IMR-90 (cell line): ENCODE measurements around the gene MEF2D. TPM values are rescaled to one million over a fixed set of nuclear protein-coding genes. Genes with fewer than 3 reads are reported as not detected.

Source experiments
- ATAC-seq: fragments of 200-7000 bp; cut with Tn5 transposase; 2 replicates; pipeline ENCODE4 v1.9.1; 2020; ENCODE audit warnings: low read depth, mild to moderate bottlenecking, moderate library complexity
- BruUV-seq: library from RNA; stranded (reverse); fragments of 400-500 nt; replicated peaks from 2 replicates; lab custom pipeline; 2021; lab: Mats Ljungman, UMichigan
- CTCF ChIA-PET: fragments of 300-600 bp; formaldehyde crosslinking; extraction: SDS; loops from one replicate; lab custom pipeline; 2021; ENCODE audit warnings: antibody characterized with exemption; lab: Yijun Ruan, JAX
- POLR2A ChIA-PET: fragments of 300-600 bp; sonication (Branson Sonifier 250); formaldehyde crosslinking; loops from one replicate; lab custom pipeline; 2022; ENCODE audit warnings: antibody characterized with exemption; ENCODE audit not compliant: unreplicated experiment; lab: Charles Lee
- DNase-seq: peaks from one replicate; pipeline ENCODE4 v3.0.0; 2013
- H2AFZ ChIP-seq: replicated peaks from 2 replicates; pipeline ENCODE3; 2013; ENCODE audit warnings: low read length, mild to moderate bottlenecking; ENCODE audit not compliant: poor library complexity
- H2AK5ac ChIP-seq: 2 replicates; pipeline ENCODE4 v1.6.1; 2013; ENCODE audit warnings: low read depth, low read length, inconsistent platforms
- H2AK9ac ChIP-seq: replicated peaks from 2 replicates; pipeline ENCODE3; 2013; ENCODE audit warnings: mild to moderate bottlenecking, low read depth, low read length, moderate library complexity; ENCODE audit not compliant: poor library complexity
- H2BK120ac ChIP-seq: 2 replicates; pipeline ENCODE4 v1.6.1; 2013; ENCODE audit warnings: low read depth, low read length, inconsistent platforms
- H2BK15ac ChIP-seq: 3 replicates; pipeline ENCODE4 v1.6.1; 2013; ENCODE audit warnings: low read depth, low read length, inconsistent platforms
- H2BK20ac ChIP-seq: 2 replicates; pipeline ENCODE4 v1.6.1; 2013; ENCODE audit warnings: low read depth, mild to moderate bottlenecking, inconsistent platforms, low read length, moderate library complexity
- H2BK5ac ChIP-seq: 2 replicates; pipeline ENCODE4 v1.6.1; 2013; ENCODE audit warnings: mild to moderate bottlenecking, low read depth, low read length, inconsistent platforms; ENCODE audit not compliant: poor library complexity, severe bottlenecking
- H3K14ac ChIP-seq: replicated peaks from 2 replicates; pipeline ENCODE4 v1.6.1; 2013; ENCODE audit warnings: low read depth, low read length, inconsistent platforms
- H3K18ac ChIP-seq: 2 replicates; pipeline ENCODE4 v1.6.1; 2013; ENCODE audit warnings: low read depth, low read length, control low read depth
- H3K23ac ChIP-seq: 2 replicates; pipeline ENCODE4 v1.6.1; 2013; ENCODE audit warnings: low read depth, low read length, inconsistent platforms
- H3K27ac ChIP-seq: 2 replicates; pipeline ENCODE4 v1.5.1; 2013; ENCODE audit warnings: mild to moderate bottlenecking, control low read depth, low read length; ENCODE audit not compliant: insufficient read depth
- H3K27me3 ChIP-seq: 2 replicates; pipeline ENCODE4 v1.6.1; 2013; ENCODE audit warnings: low read length; ENCODE audit not compliant: control insufficient read depth, insufficient read depth
- H3K36me3 ChIP-seq: 2 replicates; pipeline ENCODE4 v1.6.1; 2013; ENCODE audit warnings: low read length, mixed read lengths; ENCODE audit not compliant: control insufficient read depth, insufficient read depth
- H3K4ac ChIP-seq: 2 replicates; pipeline ENCODE4 v1.6.1; 2013; ENCODE audit warnings: low read depth, low read length, inconsistent platforms
- H3K4me1 ChIP-seq: 2 replicates; pipeline ENCODE4 v1.6.1; 2013; ENCODE audit warnings: low read length, mixed read lengths; ENCODE audit not compliant: control insufficient read depth, insufficient read depth
- H3K4me2 ChIP-seq: 2 replicates; pipeline ENCODE4 v1.6.1; 2013; ENCODE audit warnings: low read depth, mild to moderate bottlenecking, control low read depth, low read length, moderate library complexity
- H3K4me3 ChIP-seq: 2 replicates; pipeline ENCODE4 v1.5.1; 2013; ENCODE audit warnings: low read depth, mild to moderate bottlenecking, control low read depth, low read length, moderate library complexity; ENCODE audit not compliant: insufficient read depth
- H3K56ac ChIP-seq: 2 replicates; pipeline ENCODE4 v1.6.1; 2013; ENCODE audit warnings: low read length, inconsistent platforms; ENCODE audit not compliant: insufficient read depth; ENCODE audit errors: extremely low read depth
- H3K79me1 ChIP-seq, 2 experiments: 2 replicates each; pipeline ENCODE4 v1.6.1; 2013; ENCODE audit warnings: low read length in 2 of 2, inconsistent platforms in 1 of 2, low read depth in 1 of 2
- H3K9ac ChIP-seq: 2 replicates; pipeline ENCODE4 v1.6.1; 2013; ENCODE audit warnings: low read depth, low read length, control low read depth
- H3K9me1 ChIP-seq: 2 replicates; pipeline ENCODE4 v1.6.1; 2013; ENCODE audit warnings: low read length, inconsistent platforms; ENCODE audit not compliant: insufficient read depth
- H3K9me3 ChIP-seq: 2 replicates; pipeline ENCODE4 v1.6.1; 2013; ENCODE audit warnings: low read length; ENCODE audit not compliant: control insufficient read depth, insufficient read depth
- H4K20me1 ChIP-seq: 2 replicates; pipeline ENCODE4 v1.6.1; 2013; ENCODE audit warnings: low read length, inconsistent platforms; ENCODE audit not compliant: insufficient read depth
- H4K5ac ChIP-seq: 2 replicates; pipeline ENCODE4 v1.6.1; 2013; ENCODE audit warnings: mild to moderate bottlenecking, low read depth, low read length, control low read depth
- H4K8ac ChIP-seq, 2 experiments: 2 replicates each; pipeline ENCODE4 v1.6.1; 2013; ENCODE audit warnings: low read depth in 2 of 2, low read length in 2 of 2, control low read depth in 1 of 2, inconsistent platforms in 1 of 2
- H4K91ac ChIP-seq: 2 replicates; pipeline ENCODE4 v1.6.1; 2013; ENCODE audit warnings: low read depth, low read length, inconsistent platforms; ENCODE audit not compliant: insufficient read depth
- BHLHE40 ChIP-seq: fragments of 150-350 bp; IDR thresholded peaks from 2 replicates; pipeline ENCODE4 v1.6.1; 2016; ENCODE audit warnings: mild to moderate bottlenecking, low read depth, low read length
- CEBPB ChIP-seq: IDR thresholded peaks from 2 replicates; pipeline ENCODE4 v1.6.1; 2012; ENCODE audit warnings: low read depth, low read length, improper control_type of control experiment
- CHD1 ChIP-seq: IDR thresholded peaks from 2 replicates; pipeline ENCODE4 v1.6.1; 2012; ENCODE audit warnings: low read depth, low read length, improper control_type of control experiment
- CTCF ChIP-seq: conservative IDR thresholded peaks from 2 replicates; pipeline ENCODE4 v1.5.1; 2012; ENCODE audit warnings: mild to moderate bottlenecking, low read depth, low read length, improper control_type of control experiment
- ELK1 ChIP-seq: fragments of 150-350 bp; IDR thresholded peaks from 2 replicates; pipeline ENCODE4 v1.6.1; 2016; ENCODE audit warnings: low read depth, mild to moderate bottlenecking, low read length, moderate library complexity, borderline replicate concordance
- FOS ChIP-seq: fragments of 150-350 bp; IDR thresholded peaks from 2 replicates; pipeline ENCODE4 v1.6.1; 2016; ENCODE audit warnings: low read depth, low read length
- MAFK ChIP-seq: IDR thresholded peaks from 2 replicates; pipeline ENCODE4 v1.6.1; 2012; ENCODE audit warnings: low read depth, low read length, improper control_type of control experiment
- MAZ ChIP-seq: IDR thresholded peaks from 2 replicates; pipeline ENCODE4 v1.6.1; 2012; ENCODE audit warnings: low read depth, mild to moderate bottlenecking, low read length, improper control_type of control experiment, moderate library complexity, borderline replicate concordance
- MXI1 ChIP-seq: IDR thresholded peaks from 2 replicates; pipeline ENCODE4 v1.6.1; 2012; ENCODE audit warnings: low read depth, mild to moderate bottlenecking, low read length, moderate library complexity, borderline replicate concordance
- NFE2L2 ChIP-seq: fragments of 150-350 bp; IDR thresholded peaks from 2 replicates; pipeline ENCODE4 v1.6.1; 2016; ENCODE audit warnings: low read depth, mild to moderate bottlenecking, low read length
- POLR2A ChIP-seq: IDR thresholded peaks from 2 replicates; pipeline ENCODE4 v1.6.1; 2012; ENCODE audit warnings: mild to moderate bottlenecking, low read depth, low read length
- RAD21 ChIP-seq: IDR thresholded peaks from 2 replicates; pipeline ENCODE4 v1.6.1; 2012; ENCODE audit warnings: low read length, improper control_type of control experiment
- RCOR1 ChIP-seq: IDR thresholded peaks from 2 replicates; pipeline ENCODE4 v1.6.1; 2012; ENCODE audit warnings: mild to moderate bottlenecking, low read length, improper control_type of control experiment; ENCODE audit not compliant: insufficient replicate concordance
- RFX5 ChIP-seq: IDR thresholded peaks from 2 replicates; pipeline ENCODE4 v1.8.0; 2012; ENCODE audit warnings: low read depth, mild to moderate bottlenecking, low read length, moderate library complexity
- SMC3 ChIP-seq: fragments of 150-350 bp; IDR thresholded peaks from 2 replicates; pipeline ENCODE4 v1.6.1; 2016; ENCODE audit warnings: low read depth, mild to moderate bottlenecking, antibody characterized with exemption, low read length, moderate library complexity
- USF2 ChIP-seq: fragments of 150-350 bp; IDR thresholded peaks from 2 replicates; pipeline ENCODE4 v1.6.1; 2017; ENCODE audit warnings: mild to moderate bottlenecking, antibody characterized with exemption, low read length, low read depth
- WGBS, 2 experiments: methylation state at CpG; one replicate each; pipeline versions ENCODE4 v1.1.5 to v1.1.7; 2013; ENCODE audit warnings: missing lambda C conversion rate in 2 of 2; ENCODE audit not compliant: insufficient read length in 1 of 2; ENCODE audit errors: extremely low coverage in 2 of 2; 5-methylcytosine and 5-hydroxymethylcytosine counted together
- dilution Hi-C: fragments of 300-500 bp; cut with HindIII; formaldehyde crosslinking; loops from one replicate; pipeline ENCODE4 v1.14.3; 2018; ENCODE audit warnings: low sequenced_read_pairs; ENCODE audit not compliant: unreplicated experiment
- in situ Hi-C: fragments of 300-500 bp; cut with MboI; formaldehyde crosslinking; loops from 3 replicates; pipeline ENCODE4 v1.14.3; 2019; ENCODE audit warnings: low sequenced_read_pairs, inconsistent platforms, mixed read lengths
- intact Hi-C: fragments of 100-400 bp; cut with micrococcal nuclease; formaldehyde crosslinking; loops from 2 replicates; pipeline ENCODE4 v1.10.0; 2022
- polyA plus RNA-seq, 3 experiments: library from polyadenylated mRNA; depleted of rRNA; stranded (reverse); fragments of >200 nt; gene quantifications; 2 replicates each; pipeline ENCODE4 v1.2.3, GENCODE V29; 2012; ENCODE audit warnings: low replicate concordance in 1 of 3
- total RNA-seq: library from RNA; depleted of rRNA; stranded (reverse); fragments of >200 nt; gene quantifications from 2 replicates; pipeline ENCODE4 v1.2.3, GENCODE V29; 2012

Gene MEF2D
- total and polyA plus RNA-seq, 2 of the 4 experiments (the other 2 are of a cell fraction): 2.9 to 20.0 TPM

GRCh38 chr1:156527584-156527983 lies 27.0 kb upstream of the MEF2D start:
- Histone ChIP-seq H4K91ac (no peak overlapping the region), H3K23ac (no peak overlapping the region), H3K27ac (no peak overlapping the region), H3K18ac (no peak overlapping the region), H3K9ac (no peak overlapping the region), H2AFZ (no peak overlapping the region), H3K9me1 (no peaks in the 10 kb centered on the region), H4K20me1 (no peaks in the 10 kb centered on the region), H3K4me2 (no peak overlapping the region), H3K4me3 (no peak overlapping the region), H3K14ac (no peak overlapping the region), H3K79me1 (0 out of 4 replicates have a peak, but pooled peaks cover 0 to 3% of the 10 kb centered on the region in 2 experiments), H3K56ac (no peak overlapping the region), H2BK120ac (no peak overlapping the region), H2AK5ac (no peak overlapping the region), H2AK9ac (peak overlapping the region; percentile 62), H3K4ac (no peak overlapping the region), H2BK15ac (no peak overlapping the region), H3K36me3 (peaks cover 11% of the 10 kb centered on the region), H3K9me3 (no peaks in the 10 kb centered on the region), H4K8ac (no peak overlapping the region), H2BK5ac (no peak overlapping the region), H3K4me1 (no peaks in the 10 kb centered on the region), H2BK20ac (no peak overlapping the region), H4K5ac (no peak overlapping the region), H3K27me3 (no peaks in the 10 kb centered on the region)
- no TSS peak for BruUV-seq
- 100% methylated on average over 1 of the region's 2 CpGs; no CpG with 5 or more reads in 1 of the 2 experiments for WGBS, 2 experiments
- dilution Hi-C loops: no loop called here
- TF ChIP-seq RAD21 (no peak), CHD1 (no peak), MAFK (no peak), ELK1 (no peak), CTCF (no peak), USF2 (no peak), POLR2A (no peak), SMC3 (no peak), NFE2L2 (no peak), CEBPB (no peak), BHLHE40 (no peak), MAZ (no peak), RCOR1 (no peak), FOS (no peak), RFX5 (no peak), MXI1 (no peak)
- POLR2A ChIA-PET: interaction anchor here (0.6 kb wide), 1 partner anchor 27 kb away, joined by 11 read pairs; the partner anchor contains the start of gene MEF2D
- CTCF ChIA-PET: no interaction called here
- DNase-seq (no peak), ATAC-seq (no peak)
- in situ Hi-C loops: no loop called here
- intact Hi-C loops: no loop called here
